ENCODE measurements around the gene SEMA3A. TPM values are rescaled to one million over a fixed set of nuclear protein-coding genes. Genes with fewer than 3 reads are reported as not detected.

Gene SEMA3A
- polyA plus RNA-seq, 1 donor from 2014 or later = 22.8 TPM

DNA sequence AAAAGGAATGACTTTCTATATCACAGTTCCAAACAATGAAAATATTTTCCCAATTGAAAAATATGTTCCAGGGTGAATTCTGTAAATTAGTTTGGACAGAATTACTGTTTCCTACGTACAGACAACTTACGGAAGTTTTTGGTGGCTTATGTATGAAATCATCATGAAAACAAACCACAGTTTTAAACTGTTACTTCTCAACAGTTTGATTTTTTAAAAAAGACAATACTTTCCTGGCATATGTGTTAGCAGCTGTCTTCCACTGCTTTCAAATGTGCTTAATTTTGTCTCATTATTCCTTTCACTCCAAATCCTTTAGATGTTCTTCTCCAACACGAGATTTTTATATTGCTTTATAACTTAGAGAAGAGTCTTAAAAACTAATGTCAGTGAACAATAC lies 56.2 kb downstream of the SEMA3A start:
- Histone ChIP-seq H3K27ac (ENCODE audit: low read length) (no peak overlapping the region), H4K20me1 (ENCODE audit: insufficient read depth) (no peaks in the 10 kb centered on the region)

DNA sequence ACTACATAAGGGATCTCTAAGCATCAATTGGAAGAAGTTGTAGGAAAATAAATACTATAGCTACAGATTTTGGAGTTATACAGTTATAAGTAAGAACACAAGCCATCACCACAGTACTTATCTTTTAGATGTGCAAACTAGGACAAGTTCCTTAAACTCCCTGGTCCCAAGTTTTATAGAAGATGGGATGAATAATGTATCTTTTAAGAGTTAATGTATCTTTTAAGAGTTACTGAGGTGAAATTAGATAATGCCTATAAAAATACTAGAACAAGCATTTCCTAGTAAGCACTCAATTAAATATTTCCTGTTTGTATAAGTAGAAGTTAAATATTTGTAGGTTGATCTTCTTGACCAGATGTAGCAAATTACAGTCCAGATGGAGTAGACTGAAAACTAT lies 56.8 kb downstream of the SEMA3A start:
- no peaks in the 10 kb centered on the region for H3K9me3 ChIP-seq (ENCODE audit: low read length)
- H3K79me2 ChIP-seq (replicated peaks; ENCODE audit: insufficient read depth, low read length) = no peaks in the 10 kb centered on the region
- no peaks in the 10 kb centered on the region for H3K36me3 ChIP-seq (ENCODE audit: insufficient read depth, low read length)
- H3K9me2 ChIP-seq (ENCODE audit: insufficient read depth, low read length) = no peaks in the 10 kb centered on the region
- no peaks in the 10 kb centered on the region for H3F3A ChIP-seq (ENCODE audit: insufficient read depth, low read length, poor library complexity, severe bottlenecking)
- H3K4me3 ChIP-seq (ENCODE audit: low read length) = no peak overlapping the region
- no peaks in the 10 kb centered on the region for H3K27me3 ChIP-seq (ENCODE audit: insufficient read depth, low read depth, low read length)
- no peak overlapping the region for H3K4me2 ChIP-seq (ENCODE audit: low read length)
- no peaks in the 10 kb centered on the region for H4K20me1 ChIP-seq (ENCODE audit: insufficient read depth)
- no peak overlapping the region for H2AFZ ChIP-seq (ENCODE audit: low read depth, low read length)
- H3K9ac ChIP-seq (ENCODE audit: low read length) = no peak overlapping the region
- no peak for TF ChIP-seq SMC3 (conservative IDR thresholded peaks at IDR 0.05; ENCODE audit: poor library complexity)
- no peak overlapping the region for H3K27ac ChIP-seq (ENCODE audit: low read length)

More for the DNA sequence above, 56.2 kb downstream of the SEMA3A start:
- no peaks in the 10 kb centered on the region for H3K27me3 ChIP-seq (ENCODE audit: insufficient read depth, low read depth, low read length)
- H3K4me3 ChIP-seq (ENCODE audit: low read length) = no peak overlapping the region
- TF ChIP-seq, protein P1, sequence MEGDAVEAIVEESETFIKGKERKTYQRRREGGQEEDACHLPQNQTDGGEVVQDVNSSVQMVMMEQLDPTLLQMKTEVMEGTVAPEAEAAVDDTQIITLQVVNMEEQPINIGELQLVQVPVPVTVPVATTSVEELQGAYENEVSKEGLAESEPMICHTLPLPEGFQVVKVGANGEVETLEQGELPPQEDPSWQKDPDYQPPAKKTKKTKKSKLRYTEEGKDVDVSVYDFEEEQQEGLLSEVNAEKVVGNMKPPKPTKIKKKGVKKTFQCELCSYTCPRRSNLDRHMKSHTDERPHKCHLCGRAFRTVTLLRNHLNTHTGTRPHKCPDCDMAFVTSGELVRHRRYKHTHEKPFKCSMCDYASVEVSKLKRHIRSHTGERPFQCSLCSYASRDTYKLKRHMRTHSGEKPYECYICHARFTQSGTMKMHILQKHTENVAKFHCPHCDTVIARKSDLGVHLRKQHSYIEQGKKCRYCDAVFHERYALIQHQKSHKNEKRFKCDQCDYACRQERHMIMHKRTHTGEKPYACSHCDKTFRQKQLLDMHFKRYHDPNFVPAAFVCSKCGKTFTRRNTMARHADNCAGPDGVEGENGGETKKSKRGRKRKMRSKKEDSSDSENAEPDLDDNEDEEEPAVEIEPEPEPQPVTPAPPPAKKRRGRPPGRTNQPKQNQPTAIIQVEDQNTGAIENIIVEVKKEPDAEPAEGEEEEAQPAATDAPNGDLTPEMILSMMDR (IDR thresholded peaks at IDR 0.05; ENCODE audit: poor library complexity, severe bottlenecking) = no peak
- no peak for TF ChIP-seq EZH2 (IDR thresholded peaks at IDR 0.05; ENCODE audit: borderline replicate concordance, insufficient read depth, low read length, poor library complexity, severe bottlenecking)
- no peak for TF ChIP-seq TAF1 (IDR thresholded peaks at IDR 0.05; ENCODE audit: low read depth)
- TF ChIP-seq MXI1 (conservative IDR thresholded peaks at IDR 0.05; ENCODE audit: poor library complexity, severe bottlenecking) = no peak
- no peak for TF ChIP-seq SMC3 (conservative IDR thresholded peaks at IDR 0.05; ENCODE audit: poor library complexity)
- TF ChIP-seq, protein P2, sequence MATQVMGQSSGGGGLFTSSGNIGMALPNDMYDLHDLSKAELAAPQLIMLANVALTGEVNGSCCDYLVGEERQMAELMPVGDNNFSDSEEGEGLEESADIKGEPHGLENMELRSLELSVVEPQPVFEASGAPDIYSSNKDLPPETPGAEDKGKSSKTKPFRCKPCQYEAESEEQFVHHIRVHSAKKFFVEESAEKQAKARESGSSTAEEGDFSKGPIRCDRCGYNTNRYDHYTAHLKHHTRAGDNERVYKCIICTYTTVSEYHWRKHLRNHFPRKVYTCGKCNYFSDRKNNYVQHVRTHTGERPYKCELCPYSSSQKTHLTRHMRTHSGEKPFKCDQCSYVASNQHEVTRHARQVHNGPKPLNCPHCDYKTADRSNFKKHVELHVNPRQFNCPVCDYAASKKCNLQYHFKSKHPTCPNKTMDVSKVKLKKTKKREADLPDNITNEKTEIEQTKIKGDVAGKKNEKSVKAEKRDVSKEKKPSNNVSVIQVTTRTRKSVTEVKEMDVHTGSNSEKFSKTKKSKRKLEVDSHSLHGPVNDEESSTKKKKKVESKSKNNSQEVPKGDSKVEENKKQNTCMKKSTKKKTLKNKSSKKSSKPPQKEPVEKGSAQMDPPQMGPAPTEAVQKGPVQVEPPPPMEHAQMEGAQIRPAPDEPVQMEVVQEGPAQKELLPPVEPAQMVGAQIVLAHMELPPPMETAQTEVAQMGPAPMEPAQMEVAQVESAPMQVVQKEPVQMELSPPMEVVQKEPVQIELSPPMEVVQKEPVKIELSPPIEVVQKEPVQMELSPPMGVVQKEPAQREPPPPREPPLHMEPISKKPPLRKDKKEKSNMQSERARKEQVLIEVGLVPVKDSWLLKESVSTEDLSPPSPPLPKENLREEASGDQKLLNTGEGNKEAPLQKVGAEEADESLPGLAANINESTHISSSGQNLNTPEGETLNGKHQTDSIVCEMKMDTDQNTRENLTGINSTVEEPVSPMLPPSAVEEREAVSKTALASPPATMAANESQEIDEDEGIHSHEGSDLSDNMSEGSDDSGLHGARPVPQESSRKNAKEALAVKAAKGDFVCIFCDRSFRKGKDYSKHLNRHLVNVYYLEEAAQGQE (IDR thresholded peaks at IDR 0.05; ENCODE audit: borderline replicate concordance) = no peak
- TF ChIP-seq POLR2AphosphoS5 (IDR thresholded peaks at IDR 0.05) = no peak
- no peak for TF ChIP-seq RAD21 (conservative IDR thresholded peaks at IDR 0.05)
- no peak for TF ChIP-seq EP300 (conservative IDR thresholded peaks at IDR 0.05; ENCODE audit: poor library complexity, severe bottlenecking)
- no peak overlapping the region for H3K9ac ChIP-seq (ENCODE audit: low read length)
- H3K36me3 ChIP-seq (ENCODE audit: insufficient read depth, low read length) = no peaks in the 10 kb centered on the region
- no peaks in the 10 kb centered on the region for H3K79me2 ChIP-seq (replicated peaks; ENCODE audit: insufficient read depth, low read length)
- no peak overlapping the region for H3K4me2 ChIP-seq (ENCODE audit: low read length)
- H3K9me3 ChIP-seq (ENCODE audit: low read length) = no peaks in the 10 kb centered on the region
- H3F3A ChIP-seq (ENCODE audit: insufficient read depth, low read length, poor library complexity, severe bottlenecking) = no peaks in the 10 kb centered on the region
- H2AFZ ChIP-seq (ENCODE audit: low read depth, low read length) = no peak overlapping the region
- H3K9me2 ChIP-seq (ENCODE audit: insufficient read depth, low read length) = no peaks in the 10 kb centered on the region

DNA sequence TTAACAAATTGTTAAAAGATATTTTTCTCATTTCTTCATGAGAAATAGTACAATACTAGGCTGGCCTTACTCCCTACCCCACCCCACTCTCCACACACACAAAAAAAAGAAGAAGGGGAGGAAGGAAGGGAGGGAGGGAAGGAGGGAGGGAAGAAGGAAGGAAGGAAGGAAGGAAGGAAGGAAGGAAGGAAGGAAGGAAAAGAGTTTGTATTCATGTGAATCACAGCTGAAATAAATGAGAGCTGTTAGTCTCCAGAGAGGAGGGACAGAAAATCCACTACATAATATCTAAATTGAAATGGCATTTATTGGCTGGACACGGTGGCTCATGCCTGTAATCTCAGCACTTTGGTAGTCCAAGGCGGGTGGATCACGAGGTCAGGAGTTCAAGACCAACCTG lies 57.8 kb downstream of the SEMA3A start:
- no peaks in the 10 kb centered on the region for H4K20me1 ChIP-seq (ENCODE audit: insufficient read depth)
- H3K27me3 ChIP-seq (ENCODE audit: insufficient read depth, low read depth, low read length) = no peaks in the 10 kb centered on the region
- no peaks in the 10 kb centered on the region for H3K79me2 ChIP-seq (replicated peaks; ENCODE audit: insufficient read depth, low read length)
- no peaks in the 10 kb centered on the region for H3K9me2 ChIP-seq (ENCODE audit: insufficient read depth, low read length)
- H3K9me3 ChIP-seq (ENCODE audit: low read length) = no peaks in the 10 kb centered on the region
- H3K4me2 ChIP-seq (ENCODE audit: low read length) = no peak overlapping the region
- H3K36me3 ChIP-seq (ENCODE audit: insufficient read depth, low read length) = no peaks in the 10 kb centered on the region
- H3K9ac ChIP-seq (ENCODE audit: low read length) = no peak overlapping the region
- no peak overlapping the region for H3K4me3 ChIP-seq (ENCODE audit: low read length)
- no peak overlapping the region for H2AFZ ChIP-seq (ENCODE audit: low read depth, low read length)
- no peak overlapping the region for H3K27ac ChIP-seq (ENCODE audit: low read length)
- TF ChIP-seq EZH2 (IDR thresholded peaks at IDR 0.05; ENCODE audit: borderline replicate concordance, insufficient read depth, low read length, poor library complexity, severe bottlenecking) (no peak), EP300 (conservative IDR thresholded peaks at IDR 0.05; ENCODE audit: poor library complexity, severe bottlenecking) (no peak), POLR2AphosphoS5 (IDR thresholded peaks at IDR 0.05) (no peak), RAD21 (conservative IDR thresholded peaks at IDR 0.05) (no peak)
- TF ChIP-seq, protein P1 (IDR thresholded peaks at IDR 0.05; ENCODE audit: poor library complexity, severe bottlenecking) = no peak
- H3F3A ChIP-seq (ENCODE audit: insufficient read depth, low read length, poor library complexity, severe bottlenecking) = no peaks in the 10 kb centered on the region

Measured in neural cell (in vitro differentiated cells).